ENCODE results near the gene PRKCI.
"Not testable (repeated sequence)": the region's sequence is repeated elsewhere in the genome, so short reads cannot be mapped to it uniquely, and the experiment has no call there.

The PRKCI gene

DNA sequence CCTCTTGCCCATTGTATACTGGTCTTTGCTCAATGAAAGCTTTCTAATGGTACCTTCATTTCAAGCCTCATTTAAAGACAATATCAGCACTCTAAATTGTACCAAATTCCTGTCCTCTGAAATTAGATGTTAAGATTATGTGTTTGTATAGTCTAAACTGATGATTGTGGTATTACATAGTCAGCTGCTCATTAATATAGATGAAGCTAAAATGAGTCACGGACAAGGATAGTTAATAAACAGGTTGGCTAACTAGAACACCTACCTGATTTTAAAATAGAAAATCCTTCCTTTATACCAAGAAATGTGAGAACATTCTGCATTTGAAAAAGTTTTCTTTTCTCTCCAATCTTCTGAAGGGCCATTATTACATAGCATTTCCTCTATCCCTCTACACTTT, 2.9 kb downstream of the PRKCI start:
- DNase-seq (ENCODE audit: low read depth), result no peak

DNA sequence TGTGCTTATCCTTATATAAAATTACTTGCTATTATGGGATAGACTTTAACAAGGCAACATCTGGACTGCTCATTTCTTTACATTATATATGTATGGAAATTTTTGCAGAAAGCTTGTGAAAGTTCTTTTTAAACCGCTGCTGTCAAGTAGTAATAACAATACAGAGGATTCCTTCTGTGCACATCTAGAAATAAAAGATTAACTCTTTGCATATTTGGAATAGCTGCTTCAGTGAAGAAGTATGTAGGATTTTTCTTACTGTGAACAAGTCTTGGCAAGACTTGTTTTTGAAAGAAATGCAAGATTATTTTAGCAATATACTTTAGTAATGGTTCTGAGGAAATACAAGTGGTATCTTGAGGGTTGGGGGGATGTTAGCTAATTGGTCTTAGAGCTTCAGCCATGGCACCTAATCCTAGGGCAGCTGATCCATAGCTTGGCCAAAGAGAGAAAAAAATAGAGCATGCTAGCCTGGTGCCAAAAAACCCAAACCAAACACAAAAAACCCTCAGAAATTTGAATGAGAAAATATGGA, 4.3 kb downstream of the PRKCI start:
- no peak for DNase-seq (ENCODE audit: low read depth)

DNA sequence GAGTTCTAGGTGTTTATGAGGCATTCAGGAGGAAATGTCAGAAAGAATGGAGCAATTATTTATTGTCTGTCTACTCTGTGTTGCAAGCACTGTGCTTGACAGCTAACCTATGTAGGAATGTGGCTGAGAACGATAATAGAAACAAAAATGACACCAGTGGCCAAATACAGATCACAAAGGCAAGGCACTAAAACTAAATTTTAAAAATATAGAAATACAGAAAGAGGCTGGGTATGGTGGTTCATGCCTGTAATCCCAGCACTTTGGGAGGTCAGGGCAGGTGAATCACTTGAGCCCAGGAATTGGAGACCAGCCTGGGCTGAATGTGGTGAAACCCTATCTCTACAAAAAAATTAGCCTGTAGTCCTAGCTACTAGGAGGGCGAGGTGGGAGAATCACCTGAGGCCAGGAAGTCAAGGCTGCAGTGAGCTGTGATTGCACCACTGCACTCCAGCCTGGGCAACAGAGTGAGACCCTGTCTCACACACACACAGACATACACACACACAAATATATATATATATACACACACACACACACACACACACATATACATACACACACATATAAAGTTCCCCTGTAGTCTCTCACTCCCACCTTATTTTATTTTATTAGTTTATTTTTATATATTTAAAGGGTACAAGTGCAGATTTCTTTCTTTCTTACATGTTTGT, 6.0 kb downstream of the PRKCI start:
- no peak for DNase-seq (ENCODE audit: low read depth)

DNA sequence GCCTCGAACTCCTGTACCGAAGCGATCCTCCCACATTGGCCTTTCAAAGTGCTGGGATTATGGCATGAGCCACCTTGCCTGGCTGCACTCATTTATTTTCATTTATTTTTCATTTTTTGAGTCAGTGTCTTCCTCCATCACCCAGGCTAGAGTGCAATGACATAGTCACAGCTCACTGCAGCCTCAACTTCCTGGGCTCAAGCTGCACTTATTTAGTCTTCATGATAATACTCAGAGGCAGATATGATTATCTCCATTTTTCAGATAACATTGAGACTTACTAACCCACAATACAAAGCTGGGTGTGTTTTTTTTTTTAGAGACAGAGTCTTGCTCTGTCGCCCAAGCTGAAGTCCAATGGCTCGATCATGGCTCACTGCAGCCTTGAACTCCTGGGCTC, 10.0 kb downstream of the PRKCI start:
- DNase-seq (ENCODE audit: low read depth), result no peak

DNA sequence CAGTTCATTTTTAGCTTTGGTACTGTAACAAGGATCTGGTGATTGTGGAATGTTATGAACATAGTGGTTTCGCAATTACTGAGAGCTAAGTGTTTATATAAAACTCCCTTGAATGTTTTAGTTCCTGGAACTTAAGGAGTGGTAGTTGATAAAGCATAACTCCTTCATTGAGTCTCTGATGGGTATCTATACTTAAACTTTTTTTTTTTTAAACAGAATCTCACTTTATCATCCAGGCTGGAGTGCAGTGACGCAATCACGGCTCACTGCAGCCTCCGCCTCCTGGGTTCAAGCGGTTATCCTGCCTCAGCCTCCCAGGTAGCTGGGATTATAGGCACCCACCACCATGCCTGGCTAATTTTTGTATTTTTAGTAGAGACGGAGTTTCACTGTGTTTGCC, 11.3 kb downstream of the PRKCI start:
- DNase-seq (ENCODE audit: low read depth), result no peak

DNA sequence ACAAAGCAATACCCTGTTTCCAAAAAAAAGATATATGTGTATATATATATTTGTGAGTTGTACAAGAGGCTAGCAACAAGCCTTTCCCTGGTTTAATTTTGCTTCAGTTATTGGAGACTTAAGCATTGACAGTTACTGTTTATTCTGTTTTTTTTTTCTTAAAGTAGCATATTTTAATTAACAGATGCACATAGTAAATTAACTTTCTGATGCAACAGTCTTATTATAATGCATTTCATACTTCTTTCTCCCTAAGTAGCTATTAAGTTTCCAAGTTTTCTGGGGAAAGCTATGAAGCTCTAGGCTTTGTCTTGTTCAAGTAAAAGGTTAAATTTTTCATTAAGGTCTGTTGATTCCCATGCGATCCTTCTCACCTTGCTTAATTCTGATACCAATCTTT, 17.9 kb downstream of the PRKCI start:
- DNase-seq (ENCODE audit: low read depth), result no peak

DNA sequence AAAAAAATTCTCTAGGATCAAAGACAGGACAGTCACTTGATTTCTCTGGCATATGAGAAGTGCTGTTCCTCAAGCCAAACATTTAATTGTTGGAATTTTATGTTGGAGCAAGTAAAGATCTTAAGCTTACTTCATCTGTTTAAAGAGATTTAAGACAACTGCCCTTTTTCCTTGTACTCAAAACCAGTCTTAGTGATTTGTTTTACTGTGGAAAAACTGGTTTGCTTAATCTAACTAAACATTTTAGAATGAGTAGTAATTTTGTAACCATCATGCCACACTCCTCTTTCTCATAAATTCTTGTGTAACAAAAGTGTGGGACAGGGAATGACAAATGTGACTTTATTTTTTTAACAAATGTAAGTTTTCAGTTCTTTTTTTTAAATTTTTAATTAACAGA, 18.4 kb downstream of the PRKCI start:
- no peak for DNase-seq (ENCODE audit: low read depth)

DNA sequence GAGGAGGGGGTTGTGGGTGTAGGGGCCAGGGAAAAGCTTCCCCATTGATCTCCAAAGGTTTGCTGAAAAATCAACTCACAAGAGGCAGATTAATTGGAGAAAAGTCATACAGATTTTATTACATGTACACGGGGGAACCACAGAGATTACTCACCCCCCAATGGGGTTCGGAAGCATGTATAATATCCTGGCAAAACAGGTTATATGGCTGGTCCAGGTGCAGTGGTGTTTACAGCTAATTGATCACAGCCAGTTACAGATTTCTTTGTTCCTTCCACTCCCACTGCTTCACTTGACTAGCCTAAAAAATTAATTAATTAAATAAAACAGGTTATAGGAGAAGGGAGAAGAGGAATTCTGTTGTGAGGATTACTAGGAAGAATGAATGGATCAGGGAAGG, 22.4 kb downstream of the PRKCI start:
- no peak for DNase-seq (ENCODE audit: low read depth)

DNA sequence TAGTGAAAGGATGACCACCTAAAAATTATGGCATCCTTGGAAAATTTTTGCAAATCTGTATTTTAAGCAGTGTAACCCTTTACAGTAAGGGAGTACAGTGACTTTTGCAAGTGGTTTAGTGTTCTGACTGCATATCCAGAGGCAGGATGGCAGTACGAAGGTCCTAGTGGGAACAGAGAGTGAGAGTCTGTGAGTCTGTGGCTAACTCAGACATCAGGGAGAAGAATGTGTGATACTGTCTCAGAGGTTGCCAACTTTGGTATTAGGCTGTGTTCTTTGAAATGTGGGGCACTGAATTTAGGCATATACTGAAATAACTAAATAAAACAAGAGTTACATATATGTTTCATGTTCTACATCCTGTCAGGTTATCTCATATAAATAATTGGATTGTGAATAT, 25.7 kb downstream of the PRKCI start:
- no peak for DNase-seq (ENCODE audit: low read depth)

DNA sequence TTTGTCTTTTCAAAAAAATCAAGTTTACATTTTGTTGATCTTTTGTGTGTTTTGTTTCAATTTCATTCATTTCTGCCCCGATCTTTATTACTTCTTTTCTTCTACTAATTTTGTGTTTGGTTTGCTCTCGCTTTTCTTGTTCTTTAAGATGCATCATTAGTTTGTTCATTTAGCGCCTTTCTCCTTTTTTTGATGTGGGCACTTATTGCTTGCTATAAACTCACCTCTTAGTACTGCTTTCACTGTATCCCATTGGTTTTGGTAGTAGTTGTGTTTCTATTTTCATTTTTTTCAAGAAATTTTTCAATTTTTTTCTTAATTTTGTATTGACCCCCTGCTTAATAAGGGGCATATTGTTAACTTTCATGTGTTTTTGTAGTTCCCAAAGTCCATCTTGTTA, 34.4 kb downstream of the PRKCI start:
- DNase-seq (ENCODE audit: low read depth), result no peak

DNA sequence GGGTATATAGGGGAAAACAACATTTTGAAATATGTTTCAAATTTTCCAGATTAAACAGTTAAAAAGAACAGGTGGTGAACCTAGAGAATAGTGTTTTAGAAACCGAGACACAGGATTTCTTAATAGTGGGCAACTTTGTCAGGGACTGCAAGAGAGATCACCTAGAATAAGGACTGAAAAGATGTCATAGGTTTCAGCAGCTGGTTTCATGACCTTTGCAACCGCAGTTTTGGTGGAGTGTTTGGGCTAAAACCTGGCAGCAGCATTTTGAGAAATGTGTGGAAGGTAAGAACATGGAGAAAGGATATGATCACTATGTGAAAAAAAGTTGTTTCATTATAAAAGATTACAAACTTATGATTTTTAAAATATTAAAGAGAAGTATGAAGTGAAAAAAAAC, 34.9 kb downstream of the PRKCI start:
- no peak for DNase-seq (ENCODE audit: low read depth)

DNA sequence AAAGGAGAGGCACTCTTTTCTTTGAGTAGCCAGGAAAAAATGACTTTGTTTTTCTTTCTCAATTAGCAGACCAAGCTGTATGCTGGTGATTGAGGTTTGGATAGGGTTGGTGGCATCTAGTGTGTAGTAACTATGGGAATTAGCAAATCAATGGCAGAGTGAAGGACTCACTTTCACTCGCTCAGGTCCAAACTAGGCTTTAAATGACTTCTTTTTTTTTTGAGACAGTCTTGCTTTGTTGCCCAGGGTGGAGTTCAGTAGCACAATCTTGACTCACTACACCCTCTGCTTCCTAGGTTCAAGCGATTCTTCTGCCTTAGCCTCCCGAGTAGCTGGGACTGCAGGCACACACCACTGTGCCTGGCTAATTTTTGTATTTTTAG, 35.9 kb downstream of the PRKCI start:
- DNase-seq (ENCODE audit: low read depth), result no peak

DNA sequence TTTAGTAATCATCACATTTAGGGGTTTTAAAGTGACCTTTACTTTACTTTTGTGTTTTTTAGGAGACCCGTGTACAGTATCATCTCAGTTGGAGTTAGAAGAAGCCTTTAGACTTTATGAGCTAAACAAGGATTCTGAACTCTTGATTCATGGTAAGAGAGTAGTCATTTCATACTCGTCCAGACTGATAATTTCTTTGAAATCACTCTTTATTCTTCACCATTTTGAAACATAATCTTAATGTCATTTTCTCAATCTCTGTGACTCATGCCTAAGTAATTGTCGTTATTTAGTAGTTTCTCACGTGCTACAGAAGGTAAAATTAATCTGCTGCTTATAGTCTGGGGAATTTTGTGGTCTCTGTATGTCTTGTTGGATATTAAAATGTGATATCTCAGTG, 37.7 kb downstream of the PRKCI start:
- DNase-seq (ENCODE audit: low read depth), result no peak

DNA sequence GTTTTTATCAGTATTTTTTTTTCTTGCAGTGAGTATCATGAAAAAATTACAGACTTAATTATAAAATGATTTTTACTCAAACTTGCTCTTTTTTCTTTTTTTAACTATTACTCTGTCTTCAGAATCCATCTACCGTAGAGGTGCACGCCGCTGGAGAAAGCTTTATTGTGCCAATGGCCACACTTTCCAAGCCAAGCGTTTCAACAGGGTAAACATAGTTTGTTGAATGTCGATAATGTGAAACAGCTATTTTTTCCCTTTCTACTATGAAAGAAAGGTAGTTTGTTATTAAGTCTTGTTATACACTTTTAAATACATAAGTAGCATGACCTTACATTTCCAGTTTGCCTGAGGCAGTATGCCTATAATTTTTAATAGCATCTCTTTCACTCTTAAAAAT, 45.6 kb downstream of the PRKCI start:
- no peak for DNase-seq (ENCODE audit: low read depth)

DNA sequence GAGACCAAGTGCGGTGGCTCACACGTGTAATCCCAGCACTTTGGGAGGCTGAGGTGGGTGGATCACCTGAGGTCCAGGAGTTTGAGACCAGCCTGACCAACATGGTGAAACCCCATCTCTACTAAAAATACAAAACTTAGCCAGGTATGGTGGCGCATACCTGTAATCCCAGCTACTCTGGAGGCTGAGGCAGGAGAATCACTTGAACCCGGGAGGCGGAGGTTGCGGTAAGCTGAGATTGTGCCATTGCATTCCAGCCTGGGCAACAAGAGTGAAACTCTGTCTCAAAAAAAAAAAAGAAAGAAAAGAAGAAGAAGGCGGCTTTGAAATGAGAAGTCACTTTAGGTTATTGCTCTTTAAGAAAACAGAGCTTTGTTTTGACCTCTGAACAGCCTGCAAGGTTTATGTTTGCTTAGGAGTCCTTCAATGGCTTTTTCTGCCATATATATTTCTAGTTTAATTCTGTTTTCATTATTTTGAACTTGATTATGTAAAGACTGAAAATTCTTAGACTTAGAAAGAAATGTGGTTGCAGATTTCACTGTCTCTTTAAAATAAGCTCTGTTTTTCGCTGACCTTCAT, 47.5 kb downstream of the PRKCI start:
- not testable (repeated sequence) for DNase-seq (ENCODE audit: low read depth)

DNA sequence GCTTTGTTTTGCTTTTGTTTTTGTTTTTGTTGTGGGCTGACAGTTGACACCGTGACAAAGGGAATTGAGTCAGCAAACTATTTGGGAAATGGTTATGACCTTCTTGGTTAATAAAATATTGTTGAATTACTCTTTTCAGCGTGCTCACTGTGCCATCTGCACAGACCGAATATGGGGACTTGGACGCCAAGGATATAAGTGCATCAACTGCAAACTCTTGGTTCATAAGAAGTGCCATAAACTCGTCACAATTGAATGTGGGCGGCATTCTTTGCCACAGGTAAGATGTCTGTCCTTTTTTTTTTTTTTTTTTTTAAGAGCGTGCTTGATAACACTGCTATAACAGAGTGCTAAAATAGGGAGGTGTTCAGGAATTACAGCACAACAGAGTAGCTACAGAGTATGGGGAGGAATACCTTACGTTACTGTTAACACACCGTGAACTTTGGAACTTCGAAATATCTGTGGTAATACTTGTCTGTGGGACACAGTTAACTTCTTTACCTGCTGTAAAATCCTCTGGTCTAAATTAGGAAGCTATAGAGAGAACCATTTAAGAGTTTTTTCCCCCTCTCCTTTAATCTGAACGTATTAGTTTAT, 48.2 kb downstream of the PRKCI start:
- no peak for DNase-seq (ENCODE audit: low read depth)

DNA sequence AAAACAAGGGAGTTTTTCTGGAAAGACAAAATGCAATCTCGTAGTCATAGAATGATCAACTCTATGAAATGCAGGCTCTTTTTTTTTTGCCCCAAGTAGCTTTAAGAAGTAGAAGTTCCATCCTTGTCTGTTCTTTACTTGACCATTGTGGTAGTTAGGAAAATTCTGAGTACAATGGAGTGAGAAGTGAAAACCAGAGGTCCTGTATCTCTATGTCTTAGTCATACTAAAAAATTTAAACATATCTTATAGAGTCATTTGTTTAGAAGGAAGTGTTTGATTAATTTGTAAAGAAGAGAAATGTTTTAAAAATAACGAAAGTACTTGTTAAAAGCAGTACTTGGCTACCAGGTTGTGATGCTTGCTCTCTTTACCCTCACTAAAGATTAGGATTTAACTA, 52.4 kb downstream of the PRKCI start:
- no peak for DNase-seq (ENCODE audit: low read depth)

DNA sequence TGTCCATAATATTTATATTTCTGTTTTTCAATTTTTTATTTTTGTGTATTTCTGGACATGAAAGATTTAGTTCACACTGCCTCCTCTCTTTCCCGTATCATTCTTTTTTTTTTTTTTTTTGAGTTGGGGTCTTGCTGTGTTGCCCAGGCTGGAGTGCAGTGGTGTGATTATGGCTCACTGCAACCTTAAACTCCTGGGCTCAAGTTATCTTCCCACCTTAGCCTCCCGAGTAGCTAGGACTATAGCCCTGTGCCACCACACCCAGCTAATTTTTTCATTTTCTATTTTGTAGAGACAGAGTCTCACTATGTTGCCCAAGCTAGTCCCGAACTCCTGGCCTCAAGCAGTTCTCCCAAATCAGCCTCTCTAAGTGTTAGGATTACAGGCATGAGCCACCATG, 53.6 kb downstream of the PRKCI start:
- DNase-seq (ENCODE audit: low read depth), result no peak

DNA sequence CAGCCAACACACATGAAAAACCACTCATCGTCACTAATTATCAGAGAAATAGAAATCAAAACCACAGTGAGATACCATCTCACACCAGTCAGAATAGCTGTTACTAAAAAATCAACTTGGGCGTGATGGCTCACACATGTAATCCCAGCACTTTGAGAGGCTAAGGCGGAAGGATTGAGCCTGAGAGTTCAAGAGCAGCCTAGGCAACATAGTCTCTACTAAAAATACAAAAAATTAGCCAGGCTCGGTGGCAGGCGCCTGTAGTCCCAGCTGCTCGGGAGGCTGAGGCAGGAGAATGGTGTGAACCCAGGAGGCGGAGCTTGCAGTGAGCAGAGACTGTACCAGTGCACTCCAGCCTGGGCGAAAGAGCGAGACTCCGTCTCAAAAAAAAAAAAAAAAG, 55.1 kb downstream of the PRKCI start:
- DNase-seq (ENCODE audit: low read depth), result not testable (repeated sequence)

DNA sequence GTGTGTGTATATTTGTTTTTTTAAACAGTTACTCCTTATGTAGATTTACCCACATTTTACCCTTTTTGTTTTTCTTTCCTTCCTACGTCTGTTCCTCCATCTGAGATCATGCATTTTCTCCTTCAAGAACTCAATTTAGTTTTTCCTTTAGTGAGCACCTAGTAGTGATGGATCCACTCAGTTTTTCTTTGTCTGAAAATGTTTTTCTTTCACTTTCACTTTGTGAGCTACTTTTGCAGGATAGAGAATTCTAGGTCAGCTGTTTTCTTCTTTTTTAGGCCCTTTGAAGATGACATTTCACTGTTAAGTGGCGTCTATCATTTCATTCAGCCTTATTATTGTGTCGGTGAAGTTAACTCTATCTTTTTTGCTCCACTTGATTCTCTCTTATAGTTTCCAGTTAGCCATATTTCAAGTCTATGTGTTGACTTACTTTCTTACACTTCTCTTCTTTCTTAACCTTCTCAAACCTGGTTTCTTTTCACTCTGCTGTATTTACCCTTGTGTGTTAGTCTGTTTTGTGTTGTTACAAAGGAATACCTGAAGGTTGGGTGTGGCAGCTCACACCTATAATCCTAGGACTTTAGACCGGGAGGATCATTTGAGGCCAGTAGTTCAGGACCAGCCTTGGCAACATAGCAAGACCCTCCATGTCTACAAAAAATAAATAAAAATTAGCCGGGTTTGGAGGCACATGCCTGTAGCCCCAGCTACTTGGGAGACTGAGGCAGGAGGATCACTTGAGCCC, 55.8 kb downstream of the PRKCI start:
- DNase-seq (ENCODE audit: low read depth), result no peak

DNA sequence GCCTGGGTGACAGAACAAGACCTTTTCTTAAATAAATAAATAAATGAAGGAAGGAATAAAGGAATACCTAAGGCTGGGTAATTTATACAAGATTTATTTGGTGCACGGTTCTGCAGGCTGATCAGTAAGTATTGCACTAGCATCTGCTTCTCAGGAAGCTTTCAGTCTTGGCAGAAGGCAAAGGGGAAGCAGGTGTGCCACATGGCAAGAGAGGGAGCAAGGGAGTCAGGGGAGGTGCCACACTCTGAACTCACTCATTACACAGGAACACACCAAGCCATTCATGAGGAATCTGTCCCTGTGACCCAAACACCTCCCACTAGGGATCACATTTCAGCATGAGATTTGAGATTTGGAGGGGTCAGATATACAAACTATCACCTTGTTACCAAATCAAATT, 56.4 kb downstream of the PRKCI start:
- DNase-seq (ENCODE audit: low read depth), result no peak

DNA sequence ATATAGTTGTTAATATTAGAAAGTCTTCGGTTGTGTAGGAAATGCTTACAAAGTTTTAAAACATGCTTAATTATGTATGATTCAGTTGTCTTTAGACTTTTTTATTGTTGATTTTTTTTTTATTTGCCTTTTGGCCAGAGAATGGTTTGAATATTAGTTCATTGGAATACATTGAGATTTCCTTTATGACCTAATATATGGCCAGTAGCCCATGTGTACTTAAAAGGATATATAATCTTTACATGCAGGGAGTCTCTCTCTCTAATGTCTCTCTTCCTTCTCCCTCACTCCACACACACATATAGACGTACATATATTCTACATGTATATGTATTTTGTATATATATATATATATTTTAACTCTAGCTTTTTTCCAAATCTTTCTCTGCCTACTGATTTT, 68.0 kb downstream of the PRKCI start:
- no peak for DNase-seq (ENCODE audit: low read depth)

DNA sequence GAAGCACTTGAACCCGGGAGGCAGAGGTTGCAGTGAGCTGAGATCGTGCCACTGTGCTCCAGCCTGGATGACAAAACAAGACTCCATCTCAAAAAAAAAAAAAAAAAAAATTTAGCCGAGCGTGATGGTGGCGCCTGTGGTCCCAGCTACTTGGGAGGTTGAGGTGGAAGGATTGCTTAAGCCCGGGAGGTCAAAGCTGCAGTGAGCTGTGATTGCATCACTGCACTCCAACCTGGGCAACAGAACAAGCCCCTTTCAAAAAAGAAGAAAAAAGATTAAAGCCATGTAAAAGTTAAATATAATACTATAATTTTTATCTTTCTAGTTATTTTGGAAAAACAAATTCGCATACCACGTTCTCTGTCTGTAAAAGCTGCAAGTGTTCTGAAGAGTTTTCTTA, 73.4 kb downstream of the PRKCI start:
- DNase-seq (ENCODE audit: low read depth), result no peak
